Esophagus squamous epithelium (tissue), 4 donors: ENCODE measurements around the gene HOXC10.

Experiments used
- POLR2A ChIP-seq, 4 donors: fragments of 450-650 bp; IDR thresholded peaks; one replicate each; pipeline ENCODE4 v1.6.1; 2017; ENCODE audit warnings: antibody characterized with exemption in 4 of 4, mild to moderate bottlenecking in 4 of 4, moderate library complexity in 3 of 4
- TF ChIP-seq, protein P1 (sequence below), 6 experiments: fragments of 450-650 bp in 4 of 6; fragments of 200-600 bp in 2 of 6; sonication (generic) in 2 of 6; IDR thresholded peaks; one replicate each; pipeline ENCODE4 v1.5.1; 2016 to 2019; ENCODE audit warnings: antibody characterized with exemption in 6 of 6, mild to moderate bottlenecking in 4 of 6, moderate library complexity in 4 of 6

- TF ChIP-seq, protein P1, sequence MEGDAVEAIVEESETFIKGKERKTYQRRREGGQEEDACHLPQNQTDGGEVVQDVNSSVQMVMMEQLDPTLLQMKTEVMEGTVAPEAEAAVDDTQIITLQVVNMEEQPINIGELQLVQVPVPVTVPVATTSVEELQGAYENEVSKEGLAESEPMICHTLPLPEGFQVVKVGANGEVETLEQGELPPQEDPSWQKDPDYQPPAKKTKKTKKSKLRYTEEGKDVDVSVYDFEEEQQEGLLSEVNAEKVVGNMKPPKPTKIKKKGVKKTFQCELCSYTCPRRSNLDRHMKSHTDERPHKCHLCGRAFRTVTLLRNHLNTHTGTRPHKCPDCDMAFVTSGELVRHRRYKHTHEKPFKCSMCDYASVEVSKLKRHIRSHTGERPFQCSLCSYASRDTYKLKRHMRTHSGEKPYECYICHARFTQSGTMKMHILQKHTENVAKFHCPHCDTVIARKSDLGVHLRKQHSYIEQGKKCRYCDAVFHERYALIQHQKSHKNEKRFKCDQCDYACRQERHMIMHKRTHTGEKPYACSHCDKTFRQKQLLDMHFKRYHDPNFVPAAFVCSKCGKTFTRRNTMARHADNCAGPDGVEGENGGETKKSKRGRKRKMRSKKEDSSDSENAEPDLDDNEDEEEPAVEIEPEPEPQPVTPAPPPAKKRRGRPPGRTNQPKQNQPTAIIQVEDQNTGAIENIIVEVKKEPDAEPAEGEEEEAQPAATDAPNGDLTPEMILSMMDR (IDR thresholded peaks at IDR 0.05): no peak
- TF ChIP-seq POLR2A (IDR thresholded peaks at IDR 0.05): no peak
Observed at GRCh38 chr12:53958128-53958527, 26.8 kb upstream of the HOXC10 start.
